MM.1S (cell line): ENCODE results near the gene SPDYE2B.
"Not testable (repeated sequence)": the region's sequence is repeated elsewhere in the genome, so short reads cannot be mapped to it uniquely, and the experiment has no call there.

Source experiments
- DNase-seq: peaks from one replicate; pipeline ENCODE4 v3.0.0-alpha.2; 2015
- H2AFZ ChIP-seq: fragments of 300-600 bp; sonication (generic); 2 replicates; pipeline ENCODE4 v1.6.0; 2016; ENCODE audit warnings: antibody characterized with exemption, low read length
- H3F3A ChIP-seq: fragments of 300-600 bp; sonication (generic); 2 replicates; pipeline ENCODE4 v1.6.1; 2016; ENCODE audit warnings: mild to moderate bottlenecking, antibody characterized with exemption, low read length, moderate library complexity, mixed read lengths; ENCODE audit not compliant: insufficient read depth
- H3K27ac ChIP-seq: fragments of 300-600 bp; sonication (generic); 2 replicates; pipeline ENCODE4 v1.5.1; 2016; ENCODE audit warnings: mild to moderate bottlenecking, low read length
- H3K27me3 ChIP-seq: fragments of 300-600 bp; sonication (generic); replicated peaks from 2 replicates; pipeline ENCODE4 v1.6.0; 2016; ENCODE audit warnings: low read length; ENCODE audit not compliant: insufficient read depth
- H3K36me3 ChIP-seq: fragments of 300-600 bp; sonication (generic); replicated peaks from 2 replicates; pipeline ENCODE4 v1.6.1; 2016; ENCODE audit warnings: mild to moderate bottlenecking, low read length, mixed read lengths; ENCODE audit not compliant: insufficient read depth
- H3K4me1 ChIP-seq: fragments of 300-600 bp; sonication (generic); 2 replicates; pipeline ENCODE4 v1.6.1; 2016; ENCODE audit warnings: low read length, mixed read lengths
- H3K4me2 ChIP-seq: fragments of 300-600 bp; sonication (generic); 2 replicates; pipeline ENCODE4 v1.6.0; 2016; ENCODE audit warnings: low read depth, low read length
- H3K4me3 ChIP-seq: fragments of 300-600 bp; sonication (generic); 2 replicates; pipeline ENCODE4 v1.5.1; 2016; ENCODE audit warnings: low read length, mixed read lengths
- H3K79me2 ChIP-seq: fragments of 300-600 bp; sonication (generic); 2 replicates; pipeline ENCODE4 v1.6.1; 2016; ENCODE audit warnings: mixed run types, low read length, mixed read lengths
- H3K9ac ChIP-seq: fragments of 300-600 bp; sonication (generic); 2 replicates; pipeline ENCODE4 v1.6.1; 2016; ENCODE audit warnings: low read length, mixed read lengths
- H3K9me2 ChIP-seq: fragments of 300-600 bp; sonication (generic); replicated peaks from 2 replicates; pipeline ENCODE4 v1.6.1; 2016; ENCODE audit warnings: mild to moderate bottlenecking, low read length, mixed read lengths; ENCODE audit not compliant: insufficient read depth
- H3K9me3 ChIP-seq: fragments of 300-600 bp; sonication (generic); replicated peaks from 2 replicates; pipeline ENCODE4 v1.6.1; 2016; ENCODE audit warnings: mild to moderate bottlenecking, low read length, mixed read lengths; ENCODE audit not compliant: insufficient read depth
- H4K20me1 ChIP-seq: fragments of 300-600 bp; sonication (generic); 2 replicates; pipeline ENCODE4 v1.6.1; 2016; ENCODE audit warnings: mild to moderate bottlenecking, low read length, moderate library complexity, mixed read lengths; ENCODE audit not compliant: insufficient read depth

Gene SPDYE2B, protein sequence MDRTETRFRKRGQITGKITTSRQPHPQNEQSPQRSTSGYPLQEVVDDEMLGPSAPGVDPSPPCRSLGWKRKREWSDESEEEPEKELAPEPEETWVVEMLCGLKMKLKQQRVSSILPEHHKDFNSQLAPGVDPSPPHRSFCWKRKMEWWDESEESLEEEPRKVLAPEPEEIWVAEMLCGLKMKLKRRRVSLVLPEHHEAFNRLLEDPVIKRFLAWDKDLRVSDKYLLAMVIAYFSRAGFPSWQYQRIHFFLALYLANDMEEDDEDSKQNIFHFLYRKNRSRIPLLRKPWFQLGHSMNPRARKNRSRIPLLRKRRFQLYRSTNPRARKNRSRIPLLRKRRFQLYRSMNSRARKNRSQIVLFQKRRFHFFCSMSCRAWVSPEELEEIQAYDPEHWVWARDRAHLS

DNA sequence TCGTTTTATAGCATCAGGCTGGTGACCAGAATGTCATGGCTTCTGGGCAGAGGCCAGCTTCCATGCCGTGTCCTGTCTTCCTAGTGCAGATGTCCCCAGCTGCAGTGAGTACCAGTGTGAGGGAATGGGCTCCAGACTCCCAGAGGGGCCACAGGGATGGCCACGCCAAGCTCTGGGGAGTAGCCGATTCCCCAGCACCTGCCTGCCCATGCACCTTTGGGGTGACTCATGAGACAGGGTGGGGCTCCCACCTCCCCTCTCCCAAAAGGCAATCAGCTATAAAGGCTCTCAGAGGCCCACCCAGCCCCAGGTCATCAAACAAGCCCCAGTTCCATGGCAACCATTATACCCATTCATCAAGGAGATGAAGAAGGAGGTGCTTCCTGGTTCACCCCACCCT is at the start of gene SPDYE2B:
Gene SPDYE2B (plus strand): TSS at position 396 of the 400 bp plus-strand sequence. CDS start 2,030 bp downstream, outside the sequence.
- H3K27ac ChIP-seq, H3K27me3 ChIP-seq, H3K4me1 ChIP-seq, H3F3A ChIP-seq, H4K20me1 ChIP-seq, H3K9me2 ChIP-seq, H3K4me3 ChIP-seq, H3K36me3 ChIP-seq, DNase-seq, H2AFZ ChIP-seq, H3K9me3 ChIP-seq, H3K4me2 ChIP-seq, H3K9ac ChIP-seq, H3K79me2 ChIP-seq: not testable (repeated sequence)

DNA sequence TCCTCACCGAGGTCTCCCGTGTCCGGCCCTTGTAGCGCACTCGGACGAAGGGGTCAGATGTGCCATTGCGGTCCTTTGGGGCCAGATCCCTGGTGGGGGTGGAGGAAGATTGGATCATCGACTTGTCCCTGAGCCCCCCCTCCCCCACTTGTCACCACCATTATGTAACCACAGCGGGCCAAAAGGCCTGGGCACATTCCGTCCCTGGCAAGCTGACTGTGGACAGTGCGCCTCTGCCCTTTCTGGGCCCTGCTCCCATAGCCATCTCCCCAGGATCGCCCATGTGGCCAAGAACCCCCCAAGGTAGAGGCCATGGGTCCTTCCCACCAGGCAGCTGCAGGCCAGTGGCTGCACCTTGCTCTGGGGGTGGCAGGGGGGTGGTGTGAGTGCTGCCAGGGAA is 47.8 kb upstream of the SPDYE2B start:
- not testable (repeated sequence) for H4K20me1 ChIP-seq, H2AFZ ChIP-seq, H3K4me3 ChIP-seq, H3K4me1 ChIP-seq, H3K27ac ChIP-seq, H3K9me2 ChIP-seq, H3K9ac ChIP-seq, DNase-seq, H3K9me3 ChIP-seq, H3K79me2 ChIP-seq, H3K4me2 ChIP-seq, H3K36me3 ChIP-seq, H3K27me3 ChIP-seq, H3F3A ChIP-seq

DNA sequence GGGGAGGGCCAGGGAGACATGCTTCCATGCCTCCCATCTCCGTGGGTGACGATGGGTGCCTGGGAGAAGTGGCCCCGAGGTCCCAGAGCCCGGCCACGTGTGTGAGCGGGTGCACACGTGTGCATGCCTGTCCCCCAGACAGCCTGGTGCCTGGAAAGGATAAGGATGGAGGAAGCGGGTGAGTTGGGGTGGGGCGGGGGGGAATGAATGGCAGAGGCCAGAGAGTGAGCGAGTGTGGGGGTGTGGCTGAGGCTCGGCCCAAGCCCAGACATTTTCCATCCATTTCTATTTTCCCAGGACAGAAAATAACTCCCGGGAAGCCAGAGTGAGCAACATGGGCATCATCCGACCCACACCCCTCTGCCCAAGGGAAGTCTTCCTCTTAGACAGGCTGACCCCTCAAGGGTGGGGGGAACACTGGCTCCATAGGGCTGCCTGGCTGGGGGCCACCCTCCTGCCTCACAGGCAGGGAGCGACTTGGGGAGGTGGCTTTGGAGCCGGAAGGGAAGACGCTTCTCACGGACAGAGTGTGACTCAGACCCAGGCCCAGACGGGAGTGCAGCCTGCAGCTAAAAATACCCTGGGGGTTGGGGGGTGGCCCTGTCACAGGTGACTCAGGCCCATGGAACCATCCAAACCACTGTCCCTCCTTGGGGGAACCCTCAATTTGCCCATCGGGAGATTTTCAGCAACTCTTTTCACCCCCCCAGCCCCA is 45.5 kb upstream of the SPDYE2B start:
- H4K20me1 ChIP-seq, H3K9me3 ChIP-seq, H2AFZ ChIP-seq, H3K4me3 ChIP-seq, H3K9ac ChIP-seq, H3K4me2 ChIP-seq, H3F3A ChIP-seq, H3K4me1 ChIP-seq, H3K27me3 ChIP-seq, H3K79me2 ChIP-seq, DNase-seq, H3K27ac ChIP-seq, H3K36me3 ChIP-seq, H3K9me2 ChIP-seq: not testable (repeated sequence)

DNA sequence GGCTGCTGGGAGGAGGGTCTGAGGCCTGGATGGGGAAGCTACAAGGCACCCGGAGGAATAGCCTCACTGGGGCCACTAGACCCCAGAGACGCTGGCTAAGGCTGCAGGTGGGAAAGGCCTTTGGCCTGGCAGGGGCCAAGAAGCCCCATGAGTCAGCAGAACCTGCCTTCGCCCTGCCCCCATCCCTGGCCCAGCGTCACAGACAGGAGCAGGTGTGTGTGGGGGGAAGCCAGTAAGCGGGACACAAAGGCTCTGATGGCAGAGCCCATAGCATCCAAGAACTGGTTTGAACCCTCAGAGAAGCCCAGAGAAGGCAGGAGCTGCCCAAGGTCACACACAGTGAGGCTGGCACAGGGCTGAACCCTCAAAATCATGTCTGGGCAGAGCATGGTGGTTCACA is 43.3 kb upstream of the SPDYE2B start:
- H3K27ac ChIP-seq, H4K20me1 ChIP-seq, H3K9ac ChIP-seq, H3K4me1 ChIP-seq, H3K9me2 ChIP-seq, H3K79me2 ChIP-seq, H3F3A ChIP-seq, H3K4me3 ChIP-seq, H3K27me3 ChIP-seq, H3K9me3 ChIP-seq, H3K36me3 ChIP-seq, H3K4me2 ChIP-seq, DNase-seq, H2AFZ ChIP-seq: not testable (repeated sequence)

DNA sequence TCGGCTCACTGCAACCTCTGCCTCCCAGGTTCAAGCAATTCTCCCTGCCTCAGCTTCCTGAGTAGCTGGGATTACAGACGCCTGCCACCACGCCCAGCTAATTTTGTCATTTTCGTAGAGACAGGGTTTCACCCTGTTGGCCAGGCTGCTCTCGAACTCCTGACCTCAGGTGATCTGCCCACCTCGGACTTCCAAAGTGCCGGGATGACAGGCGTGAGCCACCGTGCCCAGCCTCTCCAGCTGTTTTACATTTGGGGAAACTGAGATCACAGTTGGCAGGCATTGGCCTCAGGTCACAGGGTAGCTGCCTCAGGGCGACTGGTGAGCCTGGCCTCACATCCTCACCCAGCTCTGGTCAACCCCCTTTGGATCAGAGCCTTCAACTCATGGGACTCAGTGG is 40.4 kb upstream of the SPDYE2B start:
- not testable (repeated sequence) for DNase-seq

DNA sequence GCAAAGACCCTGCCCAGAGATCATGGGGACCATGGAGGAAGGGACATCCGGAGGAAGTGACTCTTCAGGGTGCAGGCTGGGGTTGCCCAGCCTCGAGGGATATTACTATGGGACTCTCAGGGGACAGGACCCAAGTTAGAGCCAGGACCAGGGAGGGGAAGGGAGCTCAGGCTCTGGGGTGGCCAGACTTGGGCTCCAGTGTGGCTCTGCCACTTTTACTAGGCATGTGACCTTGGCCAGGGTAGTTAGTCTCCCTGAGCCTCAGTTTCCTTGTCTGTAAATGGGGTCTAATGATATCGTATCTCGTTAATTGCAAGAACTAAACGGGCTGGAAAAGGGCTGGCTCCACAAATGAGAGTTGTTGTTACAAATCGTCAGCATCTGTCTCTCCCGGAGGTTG is 39.7 kb upstream of the SPDYE2B start:
- H3K36me3 ChIP-seq, H3K9ac ChIP-seq, H4K20me1 ChIP-seq, H3K9me3 ChIP-seq, H3K79me2 ChIP-seq, H2AFZ ChIP-seq, DNase-seq, H3K27ac ChIP-seq, H3K27me3 ChIP-seq, H3K9me2 ChIP-seq, H3K4me2 ChIP-seq, H3F3A ChIP-seq, H3K4me1 ChIP-seq, H3K4me3 ChIP-seq: not testable (repeated sequence)

More for the DNA sequence above, 40.4 kb upstream of the SPDYE2B start:
- H2AFZ ChIP-seq, H3K79me2 ChIP-seq, H3K27me3 ChIP-seq, H3K4me3 ChIP-seq, H3K4me1 ChIP-seq, H3K9ac ChIP-seq, H3K9me3 ChIP-seq, H4K20me1 ChIP-seq, H3K36me3 ChIP-seq, H3F3A ChIP-seq, H3K4me2 ChIP-seq, H3K27ac ChIP-seq, H3K9me2 ChIP-seq: not testable (repeated sequence)

DNA sequence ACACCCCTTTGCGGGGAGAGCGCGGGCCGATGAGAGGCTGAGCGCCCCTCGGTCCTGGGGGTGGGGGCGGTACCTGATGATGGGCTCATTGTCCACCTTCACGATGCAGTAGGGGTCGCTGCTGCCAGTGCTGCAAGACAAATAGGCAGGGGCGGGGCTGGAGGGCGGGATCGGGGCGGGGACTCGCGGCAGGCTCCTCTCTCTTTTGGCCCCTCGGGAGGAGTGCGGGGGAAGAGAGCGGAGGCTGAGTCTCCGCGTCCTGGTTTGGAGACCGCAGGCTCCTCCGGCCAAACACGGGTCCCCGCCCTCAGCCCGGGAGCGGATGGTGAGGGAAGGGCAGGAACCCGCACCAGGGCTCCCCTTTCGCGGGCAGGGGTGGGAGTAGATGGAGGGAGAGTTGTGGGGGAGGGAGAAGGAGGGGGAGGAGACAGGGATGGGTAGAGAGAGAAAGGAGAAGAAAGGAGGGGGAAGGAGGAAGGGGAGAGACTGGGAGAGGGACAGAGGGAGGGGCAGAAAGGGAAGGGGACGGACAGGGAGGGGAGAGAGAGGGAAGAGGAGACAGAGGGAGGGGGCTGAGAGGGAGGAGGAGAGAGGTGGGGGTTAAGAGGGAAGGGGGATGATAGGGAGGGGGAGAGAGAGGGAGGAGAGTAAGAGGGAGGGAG is 39.0 kb upstream of the SPDYE2B start:
- H3K4me3 ChIP-seq, H3F3A ChIP-seq, H3K9ac ChIP-seq, H3K79me2 ChIP-seq, H3K36me3 ChIP-seq, H3K27me3 ChIP-seq, H3K9me3 ChIP-seq, H2AFZ ChIP-seq, H3K9me2 ChIP-seq, H3K4me2 ChIP-seq, DNase-seq, H4K20me1 ChIP-seq, H3K4me1 ChIP-seq, H3K27ac ChIP-seq: not testable (repeated sequence)
